GM21619 (cell line): Measurements from ENCODE around the gene AAMP.

ENCODE experiments used
- ATAC-seq: cut with Tn5 transposase; IDR thresholded peaks from one replicate; pipeline ENCODE4 v1.9.1; 2021; ENCODE audit not compliant: unreplicated experiment

AAMP gene

DNA sequence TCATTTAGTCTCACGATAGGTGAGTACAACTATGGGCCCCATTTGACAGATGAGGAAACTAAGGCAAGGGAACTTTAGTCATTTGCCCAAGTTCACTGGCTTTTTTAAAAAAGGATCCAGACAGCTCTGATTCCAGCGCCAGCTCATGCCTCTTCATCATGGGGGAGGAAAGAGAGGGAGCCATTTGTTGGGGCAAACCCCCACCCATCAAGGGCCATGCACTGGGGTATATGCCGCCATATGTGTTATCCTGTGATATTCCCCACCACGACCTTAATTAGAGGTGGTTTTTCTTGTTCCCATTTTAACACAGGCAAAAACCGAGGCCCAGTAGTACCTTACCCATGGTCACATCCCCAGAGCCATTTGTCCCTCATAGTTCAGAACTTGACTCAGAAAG, 9.8 kb downstream of the AAMP start:
- ATAC-seq, result no peak

- ATAC-seq, result no peak
These were observed 10.6 kb downstream of the AAMP start for GRCh38 chr2:218259099-218259961.

GRCh38 chr2:218257390-218257981, 12.5 kb downstream of the AAMP start:
- peak; percentile 78 for ATAC-seq

DNA sequence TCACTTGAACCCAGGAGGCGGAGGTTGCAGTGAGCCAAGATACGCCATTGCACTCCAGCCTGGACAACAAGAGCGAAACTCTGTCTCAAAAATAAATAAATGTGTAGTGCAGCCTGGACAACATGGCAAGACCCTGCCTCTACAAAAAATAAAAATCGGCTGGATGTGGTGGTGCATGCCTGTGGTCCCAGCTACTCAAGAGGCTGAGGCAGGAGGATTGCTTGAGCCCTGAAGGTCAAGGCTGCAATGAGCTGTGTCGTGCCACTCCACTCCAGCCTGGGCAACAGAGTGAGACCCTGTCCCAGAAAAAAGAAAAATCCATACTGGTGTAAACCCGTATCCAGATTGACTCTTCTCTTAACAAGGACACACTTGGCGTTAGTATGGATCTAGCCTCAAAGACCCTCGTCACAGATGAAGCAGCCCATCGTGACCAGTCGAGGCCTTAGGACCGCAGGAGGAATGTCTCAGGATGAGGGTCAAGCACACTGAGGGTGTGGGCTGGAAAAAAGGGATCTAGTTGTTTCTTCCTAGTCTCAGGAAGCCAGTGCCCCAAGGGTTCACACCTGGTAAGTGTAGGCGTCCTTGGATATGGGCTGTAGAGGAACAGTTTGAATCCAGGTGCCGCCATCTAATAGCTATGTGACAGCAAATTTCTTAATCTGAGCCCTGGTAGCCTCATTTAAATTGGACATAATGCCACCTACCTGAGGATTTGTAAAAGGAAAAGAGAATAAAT, 13.2 kb downstream of the AAMP start:
- no peak for ATAC-seq

- no peak for ATAC-seq
These were observed 14.5 kb downstream of the AAMP start for GRCh38 chr2:218255446-218255845.

DNA sequence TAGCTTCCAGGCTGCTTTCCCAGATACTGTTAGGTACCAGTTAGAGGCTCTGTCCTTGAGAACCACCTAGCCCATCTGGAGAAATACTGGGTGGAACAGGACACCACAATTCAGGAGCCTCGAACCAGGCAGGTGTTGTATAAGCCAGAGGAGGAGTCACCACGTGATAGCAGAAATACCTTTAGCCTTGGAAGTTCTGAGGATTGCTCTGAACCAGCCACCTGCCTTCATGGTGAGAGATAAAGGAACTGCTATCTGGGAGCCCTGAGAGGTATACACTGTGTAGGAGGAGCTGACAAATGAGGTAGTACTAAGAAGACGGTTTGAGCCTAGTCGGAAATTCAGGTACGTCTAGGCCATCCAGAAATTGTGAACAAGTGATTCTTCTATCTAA, 16.7 kb downstream of the AAMP start:
- ATAC-seq, result no peak

DNA sequence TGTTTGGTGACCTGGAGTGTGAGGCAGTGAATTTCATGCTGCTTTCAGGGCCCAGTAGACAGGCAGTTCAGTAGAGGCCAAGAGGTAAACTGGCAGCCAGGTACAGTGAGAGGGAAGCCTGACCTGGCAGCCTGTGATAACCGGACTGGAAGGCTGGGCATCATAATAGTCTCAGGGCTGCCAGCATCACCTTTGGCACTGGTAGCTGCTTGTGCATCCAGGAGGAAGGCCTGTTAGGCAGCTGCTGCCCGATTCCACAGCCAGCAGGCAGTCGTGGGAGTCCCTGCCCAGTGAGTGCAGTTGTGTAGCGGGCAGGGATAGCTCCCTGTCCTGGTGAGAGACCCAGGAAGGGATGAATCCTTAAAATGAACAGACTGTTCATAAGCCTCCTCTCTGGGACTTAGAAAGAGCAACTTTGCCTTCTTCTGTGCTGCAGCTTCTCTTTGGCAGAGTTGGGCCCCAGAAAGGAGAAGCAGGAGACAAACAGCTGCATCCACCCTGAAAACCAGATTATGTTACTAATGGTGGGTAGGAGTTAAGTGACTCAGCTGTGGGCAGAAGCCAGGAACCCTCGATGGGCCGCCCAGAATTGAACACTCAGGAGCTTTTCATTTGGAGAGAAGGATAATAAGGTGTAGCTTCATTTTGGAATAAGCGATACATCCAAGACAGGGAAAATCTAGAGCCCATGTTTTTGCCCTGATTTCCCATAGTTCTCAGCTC, 17.3 kb downstream of the AAMP start:
- no peak for ATAC-seq

DNA sequence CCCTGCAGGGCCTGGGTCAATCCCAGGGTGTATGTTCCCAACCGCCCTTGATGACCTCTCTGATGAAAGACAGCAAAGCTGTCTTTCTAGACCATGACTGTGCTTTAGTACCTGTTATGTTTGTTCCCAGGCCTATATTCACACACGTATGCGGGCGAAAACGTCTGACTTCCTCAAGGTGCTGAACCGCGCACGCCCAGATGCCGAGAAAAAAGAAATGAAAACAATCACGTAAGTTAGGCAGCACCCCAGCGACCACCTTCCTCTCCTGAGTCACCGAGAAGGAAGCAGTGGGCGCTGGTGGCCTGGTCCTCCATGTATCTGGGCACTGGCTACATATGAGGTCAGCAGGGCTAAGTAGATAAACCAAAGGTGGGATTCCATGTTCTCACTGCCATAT, 20.2 kb downstream of the AAMP start:
- ATAC-seq, result no peak

- ATAC-seq, result no peak
These were observed 24.7 kb downstream of the AAMP start for GRCh38 chr2:218245214-218245613.

- no peak for ATAC-seq
These were observed 25.3 kb downstream of the AAMP start for GRCh38 chr2:218244665-218245064.

- ATAC-seq, result no peak
These were observed 25.7 kb downstream of the AAMP start for GRCh38 chr2:218244204-218244603.

GRCh38 chr2:218238887-218239286, 31.1 kb downstream of the AAMP start:
- ATAC-seq, result no peak

DNA sequence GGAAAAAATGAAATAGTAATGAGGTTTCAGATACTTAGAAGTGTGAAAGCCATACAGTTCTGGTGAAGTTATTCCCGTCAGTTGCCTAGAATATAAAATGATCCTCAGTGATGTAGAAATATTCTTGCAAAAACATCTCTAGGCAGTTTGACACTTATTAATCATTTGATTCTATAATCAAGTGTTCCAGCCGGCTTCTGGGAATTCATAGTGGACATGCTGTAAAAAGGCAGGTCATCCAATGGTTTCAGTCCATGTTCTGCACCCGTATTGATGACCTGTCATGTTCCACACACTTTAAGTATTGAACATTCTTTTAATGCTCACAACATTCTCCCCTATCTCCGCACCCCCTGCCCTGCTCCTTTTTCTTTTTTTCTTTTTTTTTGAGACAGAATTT, 33.1 kb downstream of the AAMP start:
- ATAC-seq, result no peak

DNA sequence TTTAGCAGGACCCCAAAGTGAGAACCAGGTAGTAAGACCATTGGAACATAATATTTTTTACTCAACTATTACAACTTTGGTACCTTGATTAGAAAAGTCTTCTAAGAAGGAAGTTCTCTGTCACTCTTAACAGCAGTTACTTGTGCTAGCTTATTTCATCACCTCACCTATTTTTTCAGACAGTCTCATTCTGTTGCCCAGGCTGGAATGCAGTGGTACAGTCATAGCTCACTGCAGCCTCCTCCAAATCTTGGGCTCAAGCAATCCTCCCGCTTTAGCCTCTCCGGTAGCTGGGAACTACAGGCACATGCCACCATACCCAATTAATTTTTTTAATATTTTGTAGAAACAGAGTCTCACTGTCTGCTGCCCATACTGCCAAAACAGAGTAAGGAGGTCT, 34.9 kb downstream of the AAMP start:
- no peak for ATAC-seq

DNA sequence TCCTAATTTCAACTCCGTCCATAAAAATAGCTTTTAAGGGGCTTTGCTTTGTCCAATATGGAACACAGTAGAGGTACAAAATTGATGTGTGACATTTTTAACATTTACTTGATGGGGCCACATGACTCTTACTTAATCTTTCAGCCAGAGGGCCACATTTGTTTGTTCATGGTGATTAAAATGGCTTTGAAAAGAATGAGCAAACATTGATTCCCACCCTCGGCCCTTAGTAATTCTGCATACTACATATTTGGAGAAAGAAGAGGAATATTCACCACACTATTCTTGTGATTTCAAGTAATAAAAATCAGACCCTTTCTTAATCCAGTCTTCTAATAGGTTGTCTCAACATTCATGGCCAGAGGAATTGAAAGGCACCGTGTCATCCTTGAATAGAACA, 35.4 kb downstream of the AAMP start:
- ATAC-seq, result no peak

- ATAC-seq, result no peak
These were observed 36.4 kb downstream of the AAMP start for GRCh38 chr2:218233543-218233942.

GRCh38 chr2:218230882-218231281, 39.1 kb downstream of the AAMP start:
- ATAC-seq, result peak; percentile 67

DNA sequence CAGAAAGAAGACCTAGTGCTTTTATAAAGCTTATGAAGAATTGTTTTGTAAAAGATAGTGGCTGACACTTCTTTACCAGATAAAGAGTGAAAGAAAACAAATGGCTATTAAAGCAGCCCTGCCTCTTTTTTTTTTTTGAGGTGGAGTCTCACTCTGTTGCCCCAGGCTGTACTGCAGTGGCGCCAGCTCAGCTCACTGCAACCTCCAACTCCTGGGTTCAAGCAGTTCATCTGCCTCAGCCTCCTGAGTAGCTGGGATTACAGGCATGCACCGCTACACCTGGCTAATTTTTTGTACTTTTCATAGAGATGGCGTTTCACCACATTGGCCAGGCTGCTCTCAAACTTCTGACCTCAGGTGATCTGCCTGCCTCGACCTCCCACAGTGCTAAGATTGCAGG, 40.1 kb downstream of the AAMP start:
- no peak for ATAC-seq

GRCh38 chr2:218229239-218229638, 40.7 kb downstream of the AAMP start:
- ATAC-seq, result peak; percentile 90

GRCh38 chr2:218228366-218229090, 41.4 kb downstream of the AAMP start:
- no peak for ATAC-seq

- no peak for ATAC-seq
These were observed 43.0 kb downstream of the AAMP start for GRCh38 chr2:218226903-218227302.
